DLD1 (cell line): ENCODE data around the gene TIAM2.
"Not testable (repeated sequence)": the region's sequence is repeated elsewhere in the genome, so short reads cannot be mapped to it uniquely, and the experiment has no call there.

Experiments
- in situ Hi-C: cut with HindIII; loops from 2 replicates; pipeline ENCODE4 v1.10.0; 2017; ENCODE audit warnings: low sequenced_read_pairs

Gene TIAM2

GRCh38 chr6:155248008-155249001, 253.2 kb downstream of the TIAM2 start:
- in situ Hi-C loops = no loop called here

GRCh38 chr6:155250701-155251381, 255.7 kb downstream of the TIAM2 start:
- in situ Hi-C loops = no loop called here

- in situ Hi-C loops = no loop called here
Observed at GRCh38 chr6:155252581-155252980, 257.5 kb downstream of the TIAM2 start.

- in situ Hi-C loops = no loop called here
Observed at GRCh38 chr6:155253337-155253736, 258.2 kb downstream of the TIAM2 start.

- in situ Hi-C loops = no loop called here
Observed at GRCh38 chr6:155254139-155254538, 259.0 kb downstream of the TIAM2 start.

- in situ Hi-C loops = no loop called here
Observed at GRCh38 chr6:155256122-155256795, 261.1 kb downstream of the TIAM2 start.

GRCh38 chr6:155257796-155258195, 262.7 kb downstream of the TIAM2 start:
- in situ Hi-C loops = no loop called here

- in situ Hi-C loops = no loop called here
Observed at GRCh38 chr6:155259204-155259603, 264.1 kb downstream of the TIAM2 start.

GRCh38 chr6:155259897-155260296, 264.8 kb downstream of the TIAM2 start:
- in situ Hi-C loops = no loop called here

GRCh38 chr6:155260686-155261085, 265.6 kb downstream of the TIAM2 start:
- in situ Hi-C loops = no loop called here

- in situ Hi-C loops = no loop called here
Observed at GRCh38 chr6:155261111-155261900, 266.2 kb downstream of the TIAM2 start.

- in situ Hi-C loops = no loop called here
Observed at GRCh38 chr6:155262655-155263054, 267.5 kb downstream of the TIAM2 start.

GRCh38 chr6:155263373-155264063, 268.4 kb downstream of the TIAM2 start, which contains the start of gene CLDN20:
CLDN20 (plus strand) TSS chr6:155264013; CDS start chr6:155275720, 11,707 bp downstream.
- in situ Hi-C loops = no loop called here

GRCh38 chr6:155264693-155265320, 269.7 kb downstream of the TIAM2 start:
- in situ Hi-C loops = no loop called here

GRCh38 chr6:155265843-155266535, 270.9 kb downstream of the TIAM2 start:
- in situ Hi-C loops = no loop called here

GRCh38 chr6:155267411-155267810, 272.3 kb downstream of the TIAM2 start:
- in situ Hi-C loops = no loop called here

GRCh38 chr6:155268088-155268867, 273.2 kb downstream of the TIAM2 start:
- in situ Hi-C loops = not testable (repeated sequence)

- in situ Hi-C loops = no loop called here
Observed at GRCh38 chr6:155269765-155270164, 274.6 kb downstream of the TIAM2 start.
